Loucy (cell line): ENCODE measurements around the gene NFATC1.

Source experiments
- H2AFZ ChIP-seq: fragments of 200-600 bp; sonication (generic); 2 replicates; pipeline ENCODE4 v1.6.0; 2016; ENCODE audit warnings: antibody characterized with exemption, mild to moderate bottlenecking, low read length, moderate library complexity
- H3F3A ChIP-seq: fragments of 200-600 bp; 2 replicates; pipeline ENCODE4 v1.6.0; 2016; ENCODE audit warnings: antibody characterized with exemption, low read depth, mild to moderate bottlenecking
- H3K27me3 ChIP-seq: fragments of 200-600 bp; sonication (generic); 2 replicates; pipeline ENCODE4 v1.6.1; 2014; ENCODE audit warnings: low read length, mild to moderate bottlenecking; ENCODE audit not compliant: insufficient read depth, poor library complexity, severe bottlenecking
- H3K36me3 ChIP-seq: fragments of 200-600 bp; sonication (generic); 2 replicates; pipeline ENCODE4 v1.6.1; 2016; ENCODE audit warnings: low read length; ENCODE audit not compliant: insufficient read depth
- H3K4me1 ChIP-seq: fragments of 200-600 bp; sonication (generic); 2 replicates; pipeline ENCODE4 v1.5.1; 2014; ENCODE audit warnings: low read length, mild to moderate bottlenecking; ENCODE audit not compliant: insufficient read depth, poor library complexity, severe bottlenecking
- H3K4me2 ChIP-seq: fragments of 200-600 bp; sonication (generic); 2 replicates; pipeline ENCODE4 v1.6.0; 2014; ENCODE audit warnings: antibody characterized with exemption, low read length, low read depth, mild to moderate bottlenecking; ENCODE audit not compliant: poor library complexity, severe bottlenecking
- H3K4me3 ChIP-seq: fragments of 200-600 bp; sonication (generic); 2 replicates; pipeline ENCODE4 v1.5.1; 2014; ENCODE audit warnings: low read length, mild to moderate bottlenecking, mixed read lengths; ENCODE audit not compliant: poor library complexity, severe bottlenecking
- H3K79me2 ChIP-seq: fragments of 200-600 bp; sonication (generic); 2 replicates; pipeline ENCODE4 v1.6.1; 2014; ENCODE audit warnings: low read length; ENCODE audit not compliant: insufficient read depth
- H3K9ac ChIP-seq: fragments of 200-600 bp; sonication (generic); 2 replicates; pipeline ENCODE4 v1.6.0; 2014; ENCODE audit warnings: mild to moderate bottlenecking, low read depth, low read length, moderate library complexity; ENCODE audit not compliant: poor library complexity, severe bottlenecking
- H3K9me2 ChIP-seq: fragments of 200-600 bp; sonication (generic); replicated peaks from 2 replicates; pipeline ENCODE4 v1.6.1; 2016; ENCODE audit warnings: low read depth, low read length, mixed read lengths
- H3K9me3 ChIP-seq: fragments of 200-600 bp; sonication (generic); 2 replicates; pipeline ENCODE4 v1.6.1; 2014; ENCODE audit warnings: mild to moderate bottlenecking, antibody characterized with exemption, low read length, low read depth; ENCODE audit not compliant: insufficient read depth
- H4K20me1 ChIP-seq: fragments of 200-600 bp; sonication (generic); 2 replicates; pipeline ENCODE4 v1.6.0; 2014; ENCODE audit warnings: antibody characterized with exemption, low read length, mild to moderate bottlenecking; ENCODE audit not compliant: insufficient read depth, poor library complexity, severe bottlenecking
- CTCF ChIP-seq: fragments of 200-600 bp; sonication (generic); conservative IDR thresholded peaks from 2 replicates; pipeline ENCODE4 v1.5.1; 2014; ENCODE audit warnings: mild to moderate bottlenecking, antibody characterized with exemption, low read length
- EZH2phosphoT487 ChIP-seq: fragments of 200-600 bp; IDR thresholded peaks from 2 replicates; pipeline ENCODE4 v1.6.1; 2018; ENCODE audit warnings: antibody characterized with exemption, mild to moderate bottlenecking, moderate library complexity, borderline replicate concordance

Gene NFATC1

GRCh38 chr18:79491081-79491551 lies 95.4 kb downstream of the NFATC1 start:
- Histone ChIP-seq H4K20me1 (no peaks in the 10 kb centered on the region), H3K4me2 (no peak overlapping the region), H3K79me2 (no peaks in the 10 kb centered on the region), H3K9ac (no peak overlapping the region), H3K9me3 (no peaks in the 10 kb centered on the region), H3K36me3 (peaks cover 7% of the 10 kb centered on the region; the same call in 1 of the 2 replicates), H2AFZ (no peak overlapping the region), H3K9me2 (no peaks in the 10 kb centered on the region), H3K4me1 (no peaks in the 10 kb centered on the region), H3F3A (no peaks in the 10 kb centered on the region), H3K4me3 (no peak overlapping the region), H3K27me3 (no peaks in the 10 kb centered on the region)
- TF ChIP-seq EZH2phosphoT487 = no peak
- no peak for TF ChIP-seq CTCF

- Histone ChIP-seq H3K9me3 (no peaks in the 10 kb centered on the region; the same call in 1 of the 2 replicates), H3K4me3 (no peak overlapping the region), H3K9ac (no peak overlapping the region), H3K36me3 (no peaks in the 10 kb centered on the region), H2AFZ (no peak overlapping the region), H3K27me3 (no peaks in the 10 kb centered on the region), H4K20me1 (no peaks in the 10 kb centered on the region), H3K4me2 (no peak overlapping the region), H3K4me1 (peaks cover 8% of the 10 kb centered on the region), H3K79me2 (no peaks in the 10 kb centered on the region), H3F3A (no peaks in the 10 kb centered on the region), H3K9me2 (no peaks in the 10 kb centered on the region)
- TF ChIP-seq CTCF (no peak), EZH2phosphoT487 (no peak)
These were observed 97.6 kb downstream of the NFATC1 start for GRCh38 chr18:79493211-79493800.

GRCh38 chr18:79493801-79494211 lies 98.1 kb downstream of the NFATC1 start:
- Histone ChIP-seq H3K27me3 (no peaks in the 10 kb centered on the region), H4K20me1 (no peaks in the 10 kb centered on the region), H3K4me3 (no peak overlapping the region), H3K36me3 (no peaks in the 10 kb centered on the region), H3K4me2 (no peak overlapping the region), H3F3A (no peaks in the 10 kb centered on the region), H2AFZ (no peak overlapping the region), H3K4me1 (peaks cover 8% of the 10 kb centered on the region), H3K9me2 (no peaks in the 10 kb centered on the region), H3K79me2 (no peaks in the 10 kb centered on the region), H3K9ac (no peak overlapping the region), H3K9me3 (peaks cover 4% of the 10 kb centered on the region; the same call in 1 of the 2 replicates)
- TF ChIP-seq EZH2phosphoT487 (no peak), CTCF (no peak)
